Measurements from ENCODE around the gene USP49.

- TF ChIP-seq, protein P1, sequence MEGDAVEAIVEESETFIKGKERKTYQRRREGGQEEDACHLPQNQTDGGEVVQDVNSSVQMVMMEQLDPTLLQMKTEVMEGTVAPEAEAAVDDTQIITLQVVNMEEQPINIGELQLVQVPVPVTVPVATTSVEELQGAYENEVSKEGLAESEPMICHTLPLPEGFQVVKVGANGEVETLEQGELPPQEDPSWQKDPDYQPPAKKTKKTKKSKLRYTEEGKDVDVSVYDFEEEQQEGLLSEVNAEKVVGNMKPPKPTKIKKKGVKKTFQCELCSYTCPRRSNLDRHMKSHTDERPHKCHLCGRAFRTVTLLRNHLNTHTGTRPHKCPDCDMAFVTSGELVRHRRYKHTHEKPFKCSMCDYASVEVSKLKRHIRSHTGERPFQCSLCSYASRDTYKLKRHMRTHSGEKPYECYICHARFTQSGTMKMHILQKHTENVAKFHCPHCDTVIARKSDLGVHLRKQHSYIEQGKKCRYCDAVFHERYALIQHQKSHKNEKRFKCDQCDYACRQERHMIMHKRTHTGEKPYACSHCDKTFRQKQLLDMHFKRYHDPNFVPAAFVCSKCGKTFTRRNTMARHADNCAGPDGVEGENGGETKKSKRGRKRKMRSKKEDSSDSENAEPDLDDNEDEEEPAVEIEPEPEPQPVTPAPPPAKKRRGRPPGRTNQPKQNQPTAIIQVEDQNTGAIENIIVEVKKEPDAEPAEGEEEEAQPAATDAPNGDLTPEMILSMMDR (IDR thresholded peaks at IDR 0.05): no peak
- TF ChIP-seq POLR2AphosphoS5 (IDR thresholded peaks at IDR 0.05) (no peak), EP300 (IDR thresholded peaks at IDR 0.05; ENCODE audit: low read depth) (no peak), POLR2A (IDR thresholded peaks at IDR 0.05) (no peak)
These were observed 1.1 kb upstream of the USP49 start for GRCh38 chr6:41896281-41896680.

Data from transverse colon (tissue), 4 donors.